ENCODE data around the gene SERPINB2. TPM values are rescaled to one million over a fixed set of nuclear protein-coding genes. Genes with fewer than 3 reads are reported as not detected.
A peak's percentile ranks its signal among the peaks of the same experiment; 100 is the strongest.
"Not testable (repeated sequence)": the region's sequence is repeated elsewhere in the genome, so short reads cannot be mapped to it uniquely, and the experiment has no call there.

SERPINB2 gene
- total and polyA plus RNA-seq, 5 donors from 2014 or later, result not detected

GRCh38 chr18:63936932-63937393 is 49.5 kb downstream of the SERPINB2 start:
- H3K27me3 ChIP-seq (ENCODE audit: control insufficient read depth, insufficient read depth, low read length), result peaks cover 30% of the 10 kb centered on the region
- Mint-ChIP-seq H3K27ac (no peak overlapping the region), H3K36me3 (no peaks in the 10 kb centered on the region), H3K9me3 (peaks cover 0 to 2% (median 0%) of the 10 kb centered on the region in 7 donors), H3K27me3 (peaks cover 25% of the 10 kb centered on the region), H3K4me3 (no peak overlapping the region), H3K4me1 (peaks cover 0 to 5% (median 0%) of the 10 kb centered on the region in 4 donors)
- ATAC-seq (ENCODE audit: low read depth in 2 of 2) (no peak), DNase-seq (no peak)
- no peaks in the 10 kb centered on the region for H3K36me3 ChIP-seq (ENCODE audit: control insufficient read depth, insufficient read depth, low read length)
- H3K9me3 ChIP-seq (ENCODE audit: control insufficient read depth in 2 of 2, low read length in 2 of 2), result no peaks in the 10 kb centered on the region
- H3K4me1 ChIP-seq (ENCODE audit: control insufficient read depth, insufficient read depth, low read length, poor library complexity, severe bottlenecking), result peaks cover 8% of the 10 kb centered on the region
- no peak overlapping the region for H3K4me3 ChIP-seq (ENCODE audit: low read depth, low read length)
- no peak overlapping the region for H3K27ac ChIP-seq (ENCODE audit: insufficient read depth, low read length, poor library complexity, severe bottlenecking)

- ATAC-seq (ENCODE audit: low read depth in 2 of 2) (no peak), DNase-seq (no peak)
- Histone ChIP-seq H3K9me3 (ENCODE audit: control insufficient read depth in 2 of 2, low read length in 2 of 2) (no peaks in the 10 kb centered on the region), H3K4me1 (ENCODE audit: control insufficient read depth, insufficient read depth, low read length, poor library complexity, severe bottlenecking) (peaks cover 8% of the 10 kb centered on the region), H3K36me3 (ENCODE audit: control insufficient read depth, insufficient read depth, low read length) (no peaks in the 10 kb centered on the region), H3K4me3 (ENCODE audit: low read depth, low read length) (no peak overlapping the region), H3K27ac (ENCODE audit: insufficient read depth, low read length, poor library complexity, severe bottlenecking) (no peak overlapping the region), H3K27me3 (ENCODE audit: control insufficient read depth, insufficient read depth, low read length) (peaks cover 10% of the 10 kb centered on the region)
- peaks cover 28% of the 10 kb centered on the region for H3K27me3 Mint-ChIP-seq
- peaks cover 0 to 3% (median 0%) of the 10 kb centered on the region in 7 donors for H3K9me3 Mint-ChIP-seq
- no peak overlapping the region for H3K4me3 Mint-ChIP-seq
- H3K36me3 Mint-ChIP-seq, result no peaks in the 10 kb centered on the region
- no peak overlapping the region for H3K27ac Mint-ChIP-seq
- peaks cover 0 to 5% (median 0%) of the 10 kb centered on the region in 4 donors for H3K4me1 Mint-ChIP-seq
Measured at GRCh38 chr18:63940008-63940407, 52.5 kb downstream of the SERPINB2 start.

DNA sequence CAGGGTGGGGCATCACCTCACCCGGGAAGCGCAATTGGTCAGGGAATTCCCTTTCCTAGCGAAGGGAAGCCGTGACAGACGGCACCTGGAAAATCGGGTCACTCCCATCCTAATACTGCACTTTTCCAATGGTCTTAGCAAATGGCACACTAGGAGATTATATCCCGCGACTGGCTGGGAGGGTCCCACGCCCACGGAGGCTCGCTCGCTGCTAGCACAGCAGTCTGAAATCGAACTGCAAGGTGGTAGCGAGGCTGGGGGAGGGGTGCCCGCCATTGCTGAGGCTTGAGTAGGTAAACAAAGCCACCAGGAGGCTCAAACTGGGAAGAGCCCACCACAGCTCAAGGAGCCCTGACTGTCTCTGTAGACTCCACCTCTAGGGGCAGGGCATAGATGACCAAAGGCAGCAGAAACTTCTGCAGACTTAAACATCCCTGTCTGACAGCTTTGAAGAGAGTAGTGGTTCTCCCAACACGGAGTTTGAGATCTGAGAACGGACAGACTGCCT is 53.1 kb downstream of the SERPINB2 start:
- H3K4me3 Mint-ChIP-seq; ATAC-seq (ENCODE audit: low read depth in 2 of 2); H3K9me3 Mint-ChIP-seq; H3K4me1 ChIP-seq (ENCODE audit: control insufficient read depth, insufficient read depth, low read length, poor library complexity, severe bottlenecking); H3K27ac Mint-ChIP-seq; DNase-seq; H3K36me3 ChIP-seq (ENCODE audit: control insufficient read depth, insufficient read depth, low read length); H3K36me3 Mint-ChIP-seq; H3K27ac ChIP-seq (ENCODE audit: insufficient read depth, low read length, poor library complexity, severe bottlenecking); H3K27me3 ChIP-seq (ENCODE audit: control insufficient read depth, insufficient read depth, low read length); H3K9me3 ChIP-seq (ENCODE audit: control insufficient read depth in 2 of 2, low read length in 2 of 2); H3K4me1 Mint-ChIP-seq; H3K4me3 ChIP-seq (ENCODE audit: low read depth, low read length): not testable (repeated sequence)
- peaks cover 28% of the 10 kb centered on the region for H3K27me3 Mint-ChIP-seq

- Mint-ChIP-seq H3K27ac (no peak overlapping the region), H3K27me3 (peaks cover 46% of the 10 kb centered on the region), H3K4me3 (no peak overlapping the region), H3K4me1 (peaks cover 0 to 15% (median 2%) of the 10 kb centered on the region in 4 donors), H3K36me3 (peaks cover 4% of the 10 kb centered on the region), H3K9me3 (peaks cover 0 to 4% (median 0%) of the 10 kb centered on the region in 7 donors)
- peaks cover 6% of the 10 kb centered on the region for H3K4me1 ChIP-seq (ENCODE audit: control insufficient read depth, insufficient read depth, low read length, poor library complexity, severe bottlenecking)
- H3K36me3 ChIP-seq (ENCODE audit: control insufficient read depth, insufficient read depth, low read length), result no peaks in the 10 kb centered on the region
- H3K27ac ChIP-seq (ENCODE audit: insufficient read depth, low read length, poor library complexity, severe bottlenecking), result no peak overlapping the region
- no peaks in the 10 kb centered on the region for H3K27me3 ChIP-seq (ENCODE audit: control insufficient read depth, insufficient read depth, low read length)
- ATAC-seq (ENCODE audit: low read depth in 2 of 2) (no peak), DNase-seq (no peak)
- H3K9me3 ChIP-seq (ENCODE audit: control insufficient read depth in 2 of 2, low read length in 2 of 2), result no peaks in the 10 kb centered on the region
- H3K4me3 ChIP-seq (ENCODE audit: low read depth, low read length), result no peak overlapping the region
Measured at GRCh38 chr18:63947051-63947790, 59.7 kb downstream of the SERPINB2 start.

- DNase-seq (peak in 2 of 3 donors; percentile 11 to 20), ATAC-seq (ENCODE audit: low read depth in 2 of 2) (peak; percentile 46 to 67)
- Histone ChIP-seq H3K4me1 (ENCODE audit: control insufficient read depth, insufficient read depth, low read length, poor library complexity, severe bottlenecking) (peaks cover 6% of the 10 kb centered on the region), H3K9me3 (ENCODE audit: control insufficient read depth in 2 of 2, low read length in 2 of 2) (no peaks in the 10 kb centered on the region), H3K27me3 (ENCODE audit: control insufficient read depth, insufficient read depth, low read length) (no peaks in the 10 kb centered on the region), H3K36me3 (ENCODE audit: control insufficient read depth, insufficient read depth, low read length) (no peaks in the 10 kb centered on the region), H3K27ac (ENCODE audit: insufficient read depth, low read length, poor library complexity, severe bottlenecking) (no peak within 1 kb of the TSS), H3K4me3 (ENCODE audit: low read depth, low read length) (peak within 1 kb of the TSS; percentile 33)
- Mint-ChIP-seq H3K27ac (peak within 1 kb of the TSS in 1 of 3 donors; percentile 79), H3K4me3 (peak within 1 kb of the TSS in 2 of 4 donors; percentile 47 to 59), H3K9me3 (peaks cover 0 to 4% (median 0%) of the 10 kb centered on the region in 7 donors), H3K36me3 (peaks cover 4% of the 10 kb centered on the region), H3K4me1 (peaks cover 0 to 15% (median 2%) of the 10 kb centered on the region in 4 donors), H3K27me3 (peaks cover 34% of the 10 kb centered on the region)
Measured at GRCh38 chr18:63949068-63949737, 61.7 kb downstream of the SERPINB2 start, which contains the start of gene HMSD. TSS of gene HMSD (plus strand) at chr18:63949301. CDS start at chr18:63953456, 4,155 bp downstream.

- H3K4me3 ChIP-seq (ENCODE audit: low read depth, low read length), result no peak overlapping the region
- Mint-ChIP-seq H3K27me3 (peaks cover 34% of the 10 kb centered on the region), H3K27ac (peak overlapping the region in 1 of 3 donors; percentile 45), H3K9me3 (peaks cover 0 to 4% (median 0%) of the 10 kb centered on the region in 7 donors), H3K4me1 (peaks cover 0 to 15% (median 2%) of the 10 kb centered on the region in 4 donors), H3K36me3 (peaks cover 4% of the 10 kb centered on the region), H3K4me3 (no peak overlapping the region)
- no peak for ATAC-seq (ENCODE audit: low read depth in 2 of 2)
- no peak for DNase-seq
- H3K9me3 ChIP-seq (ENCODE audit: control insufficient read depth in 2 of 2, low read length in 2 of 2), result no peaks in the 10 kb centered on the region
- H3K36me3 ChIP-seq (ENCODE audit: control insufficient read depth, insufficient read depth, low read length), result no peaks in the 10 kb centered on the region
- H3K4me1 ChIP-seq (ENCODE audit: control insufficient read depth, insufficient read depth, low read length, poor library complexity, severe bottlenecking), result peaks cover 6% of the 10 kb centered on the region
- peaks cover 5% of the 10 kb centered on the region for H3K27me3 ChIP-seq (ENCODE audit: control insufficient read depth, insufficient read depth, low read length)
- no peak overlapping the region for H3K27ac ChIP-seq (ENCODE audit: insufficient read depth, low read length, poor library complexity, severe bottlenecking)
Measured at GRCh38 chr18:63951302-63951705, 63.8 kb downstream of the SERPINB2 start.
